GM23338 (cell line): ENCODE data around the gene TRAF3. TPM values are rescaled to one million over a fixed set of nuclear protein-coding genes. Genes with fewer than 3 reads are reported as not detected.

ENCODE experiments used
- ATAC-seq: fragments of 200-7000 bp; cut with Tn5 transposase; 3 replicates; pipeline ENCODE4 v1.9.1; 2020
- DNase-seq: peaks from one replicate; pipeline ENCODE4 v3.0.0-alpha.2; 2015; ENCODE audit warnings: low spot score
- H2AFZ ChIP-seq: fragments of 200-600 bp; sonication (generic); 2 replicates; pipeline ENCODE4 v1.8.0; 2016; ENCODE audit warnings: antibody characterized with exemption, mild to moderate bottlenecking, moderate library complexity
- H3F3A ChIP-seq: fragments of 200-600 bp; sonication (generic); replicated peaks from 2 replicates; pipeline ENCODE4 v1.8.0; 2017; ENCODE audit warnings: antibody characterized with exemption, mixed run types, low read depth
- H3K27ac ChIP-seq: fragments of 200-600 bp; sonication (generic); 2 replicates; pipeline ENCODE4 v1.6.1; 2016; ENCODE audit warnings: low read depth
- H3K27me3 ChIP-seq: fragments of 200-600 bp; sonication (generic); 2 replicates; pipeline ENCODE4 v1.8.0; 2016; ENCODE audit warnings: mild to moderate bottlenecking, mixed run types, moderate library complexity; ENCODE audit not compliant: insufficient read depth
- H3K36me3 ChIP-seq: fragments of 200-600 bp; sonication (generic); 2 replicates; pipeline ENCODE4 v1.8.0; 2016; ENCODE audit warnings: mild to moderate bottlenecking; ENCODE audit not compliant: insufficient read depth
- H3K4me1 ChIP-seq: fragments of 200-600 bp; sonication (generic); 2 replicates; pipeline ENCODE4 v1.8.0; 2016; ENCODE audit warnings: mild to moderate bottlenecking, moderate library complexity; ENCODE audit not compliant: insufficient read depth
- H3K4me2 ChIP-seq: fragments of 200-600 bp; sonication (generic); 2 replicates; pipeline ENCODE4 v1.7.1; 2017; ENCODE audit warnings: mixed run types
- H3K4me3 ChIP-seq: fragments of 200-600 bp; sonication (generic); 2 replicates; pipeline ENCODE4 v1.6.1; 2016; ENCODE audit warnings: mixed run types
- H3K79me2 ChIP-seq: fragments of 200-600 bp; sonication (generic); replicated peaks from 2 replicates; pipeline ENCODE4 v1.8.0; 2017; ENCODE audit warnings: mild to moderate bottlenecking; ENCODE audit not compliant: insufficient read depth
- H3K9me2 ChIP-seq: fragments of 200-600 bp; sonication (generic); 2 replicates; pipeline ENCODE4 v1.8.0; 2017; ENCODE audit not compliant: insufficient read depth
- H4K20me1 ChIP-seq: fragments of 200-600 bp; sonication (generic); replicated peaks from 2 replicates; pipeline ENCODE4 v1.8.0; 2017; ENCODE audit warnings: mild to moderate bottlenecking; ENCODE audit not compliant: insufficient read depth
- H3K27ac Mint-ChIP-seq: 2 replicates; pipeline ENCODE4 v1.8.0; 2020; ENCODE audit warnings: inconsistent platforms, mild to moderate bottlenecking, moderate library complexity, mixed read lengths
- H3K27me3 Mint-ChIP-seq: 3 replicates; pipeline ENCODE4 v1.8.0; 2022; ENCODE audit warnings: low read depth, mild to moderate bottlenecking, moderate library complexity, mixed read lengths, inconsistent platforms; ENCODE audit not compliant: insufficient read depth, poor library complexity
- H3K36me3 Mint-ChIP-seq: 3 replicates; pipeline ENCODE4 v1.8.0; 2021; ENCODE audit warnings: low read depth, mild to moderate bottlenecking, inconsistent platforms, moderate library complexity, mixed read lengths
- H3K4me1 Mint-ChIP-seq: 3 replicates; pipeline ENCODE4 v1.8.0; 2020; ENCODE audit warnings: mild to moderate bottlenecking, inconsistent platforms, mixed read lengths
- H3K4me3 Mint-ChIP-seq: 3 replicates; pipeline ENCODE4 v1.8.0; 2021; ENCODE audit warnings: moderate library complexity, mild to moderate bottlenecking, inconsistent platforms, mixed read lengths
- H3K9me3 Mint-ChIP-seq: 3 replicates; pipeline ENCODE4 v1.8.0; 2020; ENCODE audit warnings: moderate library complexity, mild to moderate bottlenecking, inconsistent platforms, mixed read lengths
- EZH2phosphoT487 ChIP-seq: fragments of 200-600 bp; sonication (generic); IDR thresholded peaks from one replicate; pipeline ENCODE4 v1.8.1; 2018; ENCODE audit warnings: antibody characterized with exemption; ENCODE audit not compliant: unreplicated experiment
- ZNF114 ChIP-seq: fragments of 250-450 bp; sonication (Bioruptor Pico); IDR thresholded peaks from 2 replicates; pipeline ENCODE4 v1.5.0; 2020; ENCODE audit warnings: mild to moderate bottlenecking, moderate library complexity
- polyA plus RNA-seq: library from polyadenylated mRNA; unstranded; fragments of >200 nt; fragmentation: Nextera tagmentation; extraction: Ambion mirVana; gene quantifications from 2 replicates; pipeline ENCODE4 v1.2.1, GENCODE V29; 2016
- total RNA-seq: library from RNA; depleted of rRNA; stranded (reverse); fragments of >200 nt; shearing (Covaris generic); gene quantifications from 2 replicates; pipeline ENCODE4 v1.2.3, GENCODE V29; 2014
- TF ChIP-seq, protein P1 (sequence below): fragments of 250-450 bp; sonication (Bioruptor Pico); IDR thresholded peaks from 2 replicates; pipeline ENCODE4 v1.5.0; 2020; ENCODE audit warnings: mild to moderate bottlenecking, moderate library complexity
- TF ChIP-seq, protein P2 (sequence below), 2 experiments: fragments of 200-600 bp in 1 of 2; sonication (generic) in 1 of 2; conservative IDR thresholded peaks; 2 replicates each; pipeline versions ENCODE4 v1.5.1 to v1.6.1; 2016 to 2017; ENCODE audit warnings: antibody characterized with exemption in 2 of 2, low read depth in 2 of 2, mild to moderate bottlenecking in 2 of 2, moderate library complexity in 1 of 2

The TRAF3 gene
- total and polyA plus RNA-seq, 2 experiments from 2014 or later, result 3.7 to 9.3 TPM

DNA sequence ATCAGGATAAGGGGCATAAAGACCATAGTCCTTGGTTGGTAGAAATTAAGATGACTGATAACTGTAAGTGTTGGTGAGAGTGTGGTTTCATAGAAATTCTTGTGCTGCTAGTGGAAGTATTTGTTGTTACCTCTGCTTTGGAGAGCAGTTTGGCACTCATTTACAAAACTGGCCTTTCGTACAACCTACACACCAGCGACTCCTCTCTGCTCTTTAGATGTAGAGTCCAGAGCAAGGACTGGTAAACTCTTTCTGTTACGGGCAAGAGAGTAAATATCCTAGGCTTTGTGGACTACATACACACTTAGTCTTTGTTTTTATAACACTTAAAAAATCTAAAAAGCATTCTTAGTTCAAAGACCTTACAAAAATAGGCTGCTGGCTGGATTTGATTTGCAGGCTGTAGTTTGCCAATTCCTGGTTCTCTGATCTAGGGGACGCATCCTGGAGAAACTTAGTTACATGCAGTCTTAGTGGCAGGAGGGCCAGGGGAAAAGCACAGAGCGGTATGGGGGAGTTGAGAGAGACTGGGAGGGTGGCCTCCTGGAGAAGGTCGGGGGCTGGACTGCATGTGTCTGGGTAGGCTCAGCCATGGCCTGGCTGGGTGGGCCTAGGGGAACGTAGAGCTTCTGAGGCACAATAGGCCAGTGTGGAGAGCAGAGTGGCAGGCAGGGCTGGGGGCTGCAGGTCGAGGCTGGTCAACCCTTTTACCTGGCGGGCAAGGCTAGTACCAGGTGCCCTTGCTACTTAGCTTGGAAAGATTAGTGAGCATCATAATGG, 89.9 kb downstream of the TRAF3 start (continued):
- TF ChIP-seq, protein P1, sequence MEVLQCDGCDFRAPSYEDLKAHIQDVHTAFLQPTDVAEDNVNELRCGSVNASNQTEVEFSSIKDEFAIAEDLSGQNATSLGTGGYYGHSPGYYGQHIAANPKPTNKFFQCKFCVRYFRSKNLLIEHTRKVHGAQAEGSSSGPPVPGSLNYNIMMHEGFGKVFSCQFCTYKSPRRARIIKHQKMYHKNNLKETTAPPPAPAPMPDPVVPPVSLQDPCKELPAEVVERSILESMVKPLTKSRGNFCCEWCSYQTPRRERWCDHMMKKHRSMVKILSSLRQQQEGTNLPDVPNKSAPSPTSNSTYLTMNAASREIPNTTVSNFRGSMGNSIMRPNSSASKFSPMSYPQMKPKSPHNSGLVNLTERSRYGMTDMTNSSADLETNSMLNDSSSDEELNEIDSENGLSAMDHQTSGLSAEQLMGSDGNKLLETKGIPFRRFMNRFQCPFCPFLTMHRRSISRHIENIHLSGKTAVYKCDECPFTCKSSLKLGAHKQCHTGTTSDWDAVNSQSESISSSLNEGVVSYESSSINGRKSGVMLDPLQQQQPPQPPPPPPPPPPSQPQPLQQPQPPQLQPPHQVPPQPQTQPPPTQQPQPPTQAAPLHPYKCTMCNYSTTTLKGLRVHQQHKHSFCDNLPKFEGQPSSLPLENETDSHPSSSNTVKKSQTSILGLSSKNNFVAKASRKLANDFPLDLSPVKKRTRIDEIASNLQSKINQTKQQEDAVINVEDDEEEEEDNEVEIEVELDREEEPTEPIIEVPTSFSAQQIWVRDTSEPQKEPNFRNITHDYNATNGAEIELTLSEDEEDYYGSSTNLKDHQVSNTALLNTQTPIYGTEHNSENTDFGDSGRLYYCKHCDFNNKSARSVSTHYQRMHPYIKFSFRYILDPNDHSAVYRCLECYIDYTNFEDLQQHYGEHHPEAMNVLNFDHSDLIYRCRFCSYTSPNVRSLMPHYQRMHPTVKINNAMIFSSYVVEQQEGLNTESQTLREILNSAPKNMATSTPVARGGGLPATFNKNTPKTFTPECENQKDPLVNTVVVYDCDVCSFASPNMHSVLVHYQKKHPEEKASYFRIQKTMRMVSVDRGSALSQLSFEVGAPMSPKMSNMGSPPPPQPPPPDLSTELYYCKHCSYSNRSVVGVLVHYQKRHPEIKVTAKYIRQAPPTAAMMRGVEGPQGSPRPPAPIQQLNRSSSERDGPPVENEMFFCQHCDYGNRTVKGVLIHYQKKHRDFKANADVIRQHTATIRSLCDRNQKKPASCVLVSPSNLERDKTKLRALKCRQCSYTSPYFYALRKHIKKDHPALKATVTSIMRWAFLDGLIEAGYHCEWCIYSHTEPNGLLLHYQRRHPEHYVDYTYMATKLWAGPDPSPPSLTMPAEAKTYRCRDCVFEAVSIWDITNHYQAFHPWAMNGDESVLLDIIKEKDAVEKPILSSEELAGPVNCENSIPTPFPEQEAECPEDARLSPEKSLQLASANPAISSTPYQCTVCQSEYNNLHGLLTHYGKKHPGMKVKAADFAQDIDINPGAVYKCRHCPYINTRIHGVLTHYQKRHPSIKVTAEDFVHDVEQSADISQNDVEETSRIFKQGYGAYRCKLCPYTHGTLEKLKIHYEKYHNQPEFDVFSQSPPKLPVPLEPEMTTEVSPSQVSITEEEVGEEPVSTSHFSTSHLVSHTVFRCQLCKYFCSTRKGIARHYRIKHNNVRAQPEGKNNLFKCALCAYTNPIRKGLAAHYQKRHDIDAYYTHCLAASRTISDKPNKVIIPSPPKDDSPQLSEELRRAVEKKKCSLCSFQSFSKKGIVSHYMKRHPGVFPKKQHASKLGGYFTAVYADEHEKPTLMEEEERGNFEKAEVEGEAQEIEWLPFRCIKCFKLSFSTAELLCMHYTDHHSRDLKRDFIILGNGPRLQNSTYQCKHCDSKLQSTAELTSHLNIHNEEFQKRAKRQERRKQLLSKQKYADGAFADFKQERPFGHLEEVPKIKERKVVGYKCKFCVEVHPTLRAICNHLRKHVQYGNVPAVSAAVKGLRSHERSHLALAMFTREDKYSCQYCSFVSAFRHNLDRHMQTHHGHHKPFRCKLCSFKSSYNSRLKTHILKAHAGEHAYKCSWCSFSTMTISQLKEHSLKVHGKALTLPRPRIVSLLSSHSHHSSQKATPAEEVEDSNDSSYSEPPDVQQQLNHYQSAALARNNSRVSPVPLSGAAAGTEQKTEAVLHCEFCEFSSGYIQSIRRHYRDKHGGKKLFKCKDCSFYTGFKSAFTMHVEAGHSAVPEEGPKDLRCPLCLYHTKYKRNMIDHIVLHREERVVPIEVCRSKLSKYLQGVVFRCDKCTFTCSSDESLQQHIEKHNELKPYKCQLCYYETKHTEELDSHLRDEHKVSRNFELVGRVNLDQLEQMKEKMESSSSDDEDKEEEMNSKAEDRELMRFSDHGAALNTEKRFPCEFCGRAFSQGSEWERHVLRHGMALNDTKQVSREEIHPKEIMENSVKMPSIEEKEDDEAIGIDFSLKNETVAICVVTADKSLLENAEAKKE (CRISPR knock-in tag), result no peak
- no peak for TF ChIP-seq EZH2phosphoT487

DNA sequence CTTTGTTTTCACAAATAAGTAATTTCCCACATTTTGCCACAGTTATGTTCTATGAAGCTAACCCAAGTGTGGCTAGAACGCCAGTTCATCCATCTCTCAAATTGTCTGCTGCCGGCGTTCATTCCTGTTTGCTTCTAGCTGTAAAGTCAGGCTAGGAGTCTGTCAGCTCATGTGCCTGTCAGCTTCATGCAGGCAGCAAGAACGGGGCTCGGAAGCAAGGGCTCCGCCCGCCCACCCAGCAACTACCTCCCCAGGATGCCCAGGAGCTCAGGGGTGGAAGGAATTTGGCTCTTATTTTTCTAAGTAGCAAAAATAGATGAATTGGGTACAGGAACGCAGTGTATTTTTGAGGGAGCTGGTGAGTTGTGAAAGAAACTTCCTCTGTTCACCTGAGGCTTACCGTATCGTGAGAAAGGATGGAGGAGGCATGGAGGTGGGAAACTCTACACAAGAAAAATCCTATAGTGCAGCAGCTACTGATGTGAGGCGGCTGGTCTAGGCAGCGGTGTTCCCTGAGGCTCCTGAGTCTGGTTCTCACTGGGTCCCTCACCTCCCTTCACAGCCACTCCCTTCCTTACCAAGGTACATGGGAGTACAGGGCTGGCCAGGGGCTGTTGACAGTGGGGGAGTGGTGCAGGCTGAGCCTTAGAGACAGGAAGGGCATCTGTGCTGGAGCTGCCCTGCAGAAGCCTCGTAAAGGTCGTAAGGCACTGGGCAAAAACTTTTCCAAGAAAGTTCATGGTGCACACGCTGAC, 90.8 kb downstream of the TRAF3 start:
- Mint-ChIP-seq H3K27me3 (peaks cover 2% of the 10 kb centered on the region), H3K36me3 (peaks cover 6% of the 10 kb centered on the region; the same call in 1 of the 3 replicates), H3K4me3 (no peak overlapping the region), H3K27ac (no peak overlapping the region), H3K9me3 (no peaks in the 10 kb centered on the region), H3K4me1 (peaks cover 4% of the 10 kb centered on the region; the same call in 1 of the 3 replicates)
- H3K36me3 ChIP-seq, result no peaks in the 10 kb centered on the region
- H3K4me1 ChIP-seq, result no peaks in the 10 kb centered on the region; the same call in 1 of the 2 replicates
- H3K4me2 ChIP-seq, result no peak overlapping the region
- no peaks in the 10 kb centered on the region for H3K9me2 ChIP-seq
- no peak for ATAC-seq
- no peaks in the 10 kb centered on the region for H3F3A ChIP-seq
- H3K27ac ChIP-seq, result no peak overlapping the region; the same call in none of the 2 replicates
- no peaks in the 10 kb centered on the region for H3K79me2 ChIP-seq
- no peaks in the 10 kb centered on the region for H3K27me3 ChIP-seq
- H3K4me3 ChIP-seq, result no peak overlapping the region
- no peaks in the 10 kb centered on the region for H4K20me1 ChIP-seq
- H2AFZ ChIP-seq, result no peak overlapping the region
- DNase-seq, result no peak
- TF ChIP-seq, protein P2, sequence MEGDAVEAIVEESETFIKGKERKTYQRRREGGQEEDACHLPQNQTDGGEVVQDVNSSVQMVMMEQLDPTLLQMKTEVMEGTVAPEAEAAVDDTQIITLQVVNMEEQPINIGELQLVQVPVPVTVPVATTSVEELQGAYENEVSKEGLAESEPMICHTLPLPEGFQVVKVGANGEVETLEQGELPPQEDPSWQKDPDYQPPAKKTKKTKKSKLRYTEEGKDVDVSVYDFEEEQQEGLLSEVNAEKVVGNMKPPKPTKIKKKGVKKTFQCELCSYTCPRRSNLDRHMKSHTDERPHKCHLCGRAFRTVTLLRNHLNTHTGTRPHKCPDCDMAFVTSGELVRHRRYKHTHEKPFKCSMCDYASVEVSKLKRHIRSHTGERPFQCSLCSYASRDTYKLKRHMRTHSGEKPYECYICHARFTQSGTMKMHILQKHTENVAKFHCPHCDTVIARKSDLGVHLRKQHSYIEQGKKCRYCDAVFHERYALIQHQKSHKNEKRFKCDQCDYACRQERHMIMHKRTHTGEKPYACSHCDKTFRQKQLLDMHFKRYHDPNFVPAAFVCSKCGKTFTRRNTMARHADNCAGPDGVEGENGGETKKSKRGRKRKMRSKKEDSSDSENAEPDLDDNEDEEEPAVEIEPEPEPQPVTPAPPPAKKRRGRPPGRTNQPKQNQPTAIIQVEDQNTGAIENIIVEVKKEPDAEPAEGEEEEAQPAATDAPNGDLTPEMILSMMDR (conservative IDR thresholded peaks at IDR 0.05; ENCODE audit: low read depth in 2 of 2), result no peak
- no peak for TF ChIP-seq ZNF114
- no peak for TF ChIP-seq EZH2phosphoT487
- TF ChIP-seq, protein P1 (CRISPR knock-in tag), result no peak
